ENCODE data around the gene DDR2. TPM values are rescaled to one million over a fixed set of nuclear protein-coding genes. Genes with fewer than 3 reads are reported as not detected.
"Not testable (repeated sequence)": the region's sequence is repeated elsewhere in the genome, so short reads cannot be mapped to it uniquely, and the experiment has no call there.

The DDR2 gene
- total RNA-seq (2014; rRNA removed): 55.3 and 73.1 TPM in 2 replicates
- polyA plus RNA-seq (2012): 16.0 TPM

- DNase-seq (ENCODE audit: low read depth): peak; percentile 96
Measured at GRCh38 chr1:162632217-162632666, at the start of gene DDR2. Gene DDR2, plus strand, starts transcription at chr1:162632464. Its CDS starts 86,600 bp downstream, at chr1:162719064.

- not testable (repeated sequence) for DNase-seq (ENCODE audit: low read depth)
Measured at GRCh38 chr1:162582901-162583300, 49.4 kb upstream of the DDR2 start.

- not testable (repeated sequence) for DNase-seq (ENCODE audit: low read depth)
Measured at GRCh38 chr1:162585101-162585500, 47.2 kb upstream of the DDR2 start.

GRCh38 chr1:162587347-162587746, 44.9 kb upstream of the DDR2 start:
- peak; percentile 14 for DNase-seq (ENCODE audit: low read depth)

- DNase-seq (ENCODE audit: low read depth): no peak
Measured at GRCh38 chr1:162587761-162588260, 44.5 kb upstream of the DDR2 start.

GRCh38 chr1:162590101-162590500, 42.2 kb upstream of the DDR2 start:
- no peak for DNase-seq (ENCODE audit: low read depth)

GRCh38 chr1:162590686-162591085, 41.6 kb upstream of the DDR2 start:
- DNase-seq (ENCODE audit: low read depth): no peak

GRCh38 chr1:162596514-162597170, 35.6 kb upstream of the DDR2 start:
- DNase-seq (ENCODE audit: low read depth): no peak

- no peak for DNase-seq (ENCODE audit: low read depth)
Measured at GRCh38 chr1:162599451-162599850, 32.8 kb upstream of the DDR2 start.

- not testable (repeated sequence) for DNase-seq (ENCODE audit: low read depth)
Measured at GRCh38 chr1:162603117-162603516, 29.1 kb upstream of the DDR2 start.

GRCh38 chr1:162605225-162605927, 26.9 kb upstream of the DDR2 start:
- peak; percentile 95 for DNase-seq (ENCODE audit: low read depth)

GRCh38 chr1:162609306-162609705, 23.0 kb upstream of the DDR2 start:
- DNase-seq (ENCODE audit: low read depth): no peak

- peak; percentile 29 for DNase-seq (ENCODE audit: low read depth)
Measured at GRCh38 chr1:162612606-162613400, 19.5 kb upstream of the DDR2 start.

GRCh38 chr1:162616848-162617247, 15.4 kb upstream of the DDR2 start:
- DNase-seq (ENCODE audit: low read depth): no peak

- no peak for DNase-seq (ENCODE audit: low read depth)
Measured at GRCh38 chr1:162617513-162617912, 14.8 kb upstream of the DDR2 start.

GRCh38 chr1:162619076-162619475, 13.2 kb upstream of the DDR2 start:
- no peak for DNase-seq (ENCODE audit: low read depth)

- DNase-seq (ENCODE audit: low read depth): no peak
Measured at GRCh38 chr1:162621256-162621655, 11.0 kb upstream of the DDR2 start.

- DNase-seq (ENCODE audit: low read depth): no peak
Measured at GRCh38 chr1:162625679-162626078, 6.6 kb upstream of the DDR2 start.

- DNase-seq (ENCODE audit: low read depth): no peak
Measured at GRCh38 chr1:162626094-162626493, 6.2 kb upstream of the DDR2 start.

GRCh38 chr1:162626761-162627160, 5.5 kb upstream of the DDR2 start:
- no peak for DNase-seq (ENCODE audit: low read depth)

GRCh38 chr1:162627662-162628296, 4.5 kb upstream of the DDR2 start:
- DNase-seq (ENCODE audit: low read depth): peak; percentile 70
